ENCODE results near the gene ASPHD2.

DNA sequence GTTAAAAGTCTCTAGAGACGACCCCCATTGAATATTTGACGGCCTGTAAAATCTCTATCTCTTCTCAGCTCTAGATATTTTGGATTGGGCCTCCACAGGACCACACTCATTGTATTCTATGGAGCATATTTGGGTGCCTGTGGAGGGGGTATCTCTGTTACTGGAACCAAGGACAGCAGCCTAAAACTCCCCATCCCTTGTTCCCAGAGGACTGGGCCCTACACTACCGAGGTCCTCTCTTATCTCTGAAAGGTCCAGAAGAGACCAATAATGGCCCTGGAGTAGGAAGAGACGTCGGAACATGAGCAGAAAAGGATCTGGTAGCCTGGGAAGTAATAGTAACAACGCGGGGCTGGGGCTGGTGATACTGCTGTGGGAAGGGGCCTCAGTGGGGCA lies 54.0 kb downstream of the ASPHD2 start:
- no peak for TF ChIP-seq STAT1 (conservative IDR thresholded peaks at IDR 0.05)
- TF ChIP-seq SMAD1 (IDR thresholded peaks at IDR 0.05; ENCODE audit: low read depth, partially characterized antibody): no peak
- TF ChIP-seq EZH2 (IDR thresholded peaks at IDR 0.05; ENCODE audit: borderline replicate concordance, control insufficient read depth, low read depth, low read length): no peak
